ENCODE data around the gene RASSF8.

- TF ChIP-seq GATA2 (IDR thresholded peaks at IDR 0.05; ENCODE audit: insufficient read depth, insufficient read length, low read depth, low read length) (no peak), MAX (IDR thresholded peaks at IDR 0.05; ENCODE audit: insufficient read depth, insufficient read length) (no peak), CTCF (IDR thresholded peaks at IDR 0.05; ENCODE audit: extremely low read depth in 1 of 2, insufficient read depth in 1 of 2, low read depth in 1 of 2, low read length in 2 of 2) (no peak), EZH2 (IDR thresholded peaks at IDR 0.05; ENCODE audit: borderline replicate concordance, low read depth, low read length, severe bottlenecking) (no peak), POLR2A (IDR thresholded peaks at IDR 0.05; ENCODE audit: low read depth, low read length) (no peak)
Measured at GRCh38 chr12:25950329-25951115, 8.0 kb upstream of the RASSF8 start.

Measured in endothelial cell of umbilical vein (primary cell).